Body of pancreas (tissue), 4 donors: Measurements from ENCODE around the gene WDR5. TPM values are rescaled to one million over a fixed set of nuclear protein-coding genes. Genes with fewer than 3 reads are reported as not detected.

Source experiments
- ATAC-seq: fragments of 150-250 bp; one replicate; pipeline ENCODE4 v1.9.1; 2016
- DNase-seq, 4 donors: peaks; one replicate each; pipeline ENCODE4 v3.0.0-alpha.2; 2019
- H3K27ac ChIP-seq, 4 donors: fragments of 200-600 bp; sonication (generic); 1 replicate in 3 of 4; 2 replicates in 1 of 4; pipeline versions ENCODE4 v1.5.1 to v1.6.1; 2016 to 2019; ENCODE audit warnings: mild to moderate bottlenecking in 1 of 4, mixed read lengths in 1 of 4, moderate library complexity in 1 of 4
- H3K27me3 ChIP-seq, 2 donors: fragments of 200-600 bp; sonication (generic); one replicate each; pipeline ENCODE4 v1.6.0; 2016; ENCODE audit warnings: mild to moderate bottlenecking in 1 of 2
- H3K36me3 ChIP-seq, 2 donors: fragments of 200-600 bp; sonication (generic); replicated peaks in 1 of 2; 2 replicates each; pipeline ENCODE4 v1.5.1; 2016; ENCODE audit warnings: low read depth in 2 of 2; ENCODE audit not compliant: insufficient read depth in 1 of 2
- H3K4me1 ChIP-seq: fragments of 200-600 bp; sonication (generic); one replicate; pipeline ENCODE4 v1.6.0; 2016
- H3K4me3 ChIP-seq, 2 donors: fragments of 200-600 bp; sonication (generic); 1 replicate in 1 of 2; 2 replicates in 1 of 2; pipeline ENCODE4 v1.5.1; 2016 to 2019
- H3K9me3 ChIP-seq, 3 donors: fragments of 200-600 bp; sonication (generic); 1 replicate in 2 of 3; 2 replicates in 1 of 3; pipeline ENCODE4 v1.5.1; 2016
- POLR2A ChIP-seq, 3 donors: fragments of 450-650 bp; IDR thresholded peaks; one replicate each; pipeline ENCODE4 v1.6.1; 2016; ENCODE audit warnings: antibody characterized with exemption in 3 of 3, mild to moderate bottlenecking in 2 of 3
- WGBS, 2 donors: methylation state at CpG; one replicate each; pipeline ENCODE4 v1.1.5; 2017; 5-methylcytosine and 5-hydroxymethylcytosine counted together
- intact Hi-C: fragments of 100-400 bp; cut with DNase I; formaldehyde crosslinking; loops from one replicate; pipeline ENCODE4 v1.15.1; 2023
- total RNA-seq, 2 donors: library from RNA; depleted of rRNA; stranded (reverse); fragments of >200 nt; gene quantifications; one replicate each; pipeline ENCODE4 v1.1.0, GENCODE V29; 2016
- TF ChIP-seq, protein P1 (sequence below), 7 experiments: fragments of 450-650 bp in 4 of 7; fragments of 200-600 bp in 3 of 7; sonication (generic) in 3 of 7; IDR thresholded peaks; one replicate each; pipeline ENCODE4 v1.5.1; 2016 to 2019; ENCODE audit warnings: antibody characterized with exemption in 7 of 7

Gene WDR5
- total RNA-seq, 2 donors from 2014 or later = 12.5 to 19.1 TPM

DNA sequence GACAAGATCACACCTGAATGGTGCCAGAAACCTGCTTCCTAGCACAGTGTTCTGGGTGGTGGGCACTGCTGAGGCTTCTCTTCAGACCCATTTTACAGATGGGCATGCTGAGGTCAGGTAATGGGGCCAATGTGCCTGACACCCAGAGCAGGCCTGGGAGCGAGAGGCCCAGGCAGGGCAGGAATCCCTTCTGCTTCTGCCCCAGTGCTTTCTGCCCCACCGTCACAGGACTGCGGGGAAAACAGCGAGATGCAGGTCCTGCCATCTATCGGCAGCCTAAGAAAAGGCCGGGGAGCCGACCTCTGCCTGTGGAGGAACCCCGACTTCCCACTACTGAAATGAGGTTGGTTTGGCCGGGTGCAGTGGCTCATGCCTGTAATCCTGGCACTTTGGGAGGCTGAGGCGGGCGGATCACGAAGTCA is 51.2 kb downstream of the WDR5 start:
- H3K27me3 ChIP-seq = peaks cover 0 to 5% of the 10 kb centered on the region in 2 donors
- no peak for TF ChIP-seq POLR2A (IDR thresholded peaks at IDR 0.05)
- TF ChIP-seq, protein P1, sequence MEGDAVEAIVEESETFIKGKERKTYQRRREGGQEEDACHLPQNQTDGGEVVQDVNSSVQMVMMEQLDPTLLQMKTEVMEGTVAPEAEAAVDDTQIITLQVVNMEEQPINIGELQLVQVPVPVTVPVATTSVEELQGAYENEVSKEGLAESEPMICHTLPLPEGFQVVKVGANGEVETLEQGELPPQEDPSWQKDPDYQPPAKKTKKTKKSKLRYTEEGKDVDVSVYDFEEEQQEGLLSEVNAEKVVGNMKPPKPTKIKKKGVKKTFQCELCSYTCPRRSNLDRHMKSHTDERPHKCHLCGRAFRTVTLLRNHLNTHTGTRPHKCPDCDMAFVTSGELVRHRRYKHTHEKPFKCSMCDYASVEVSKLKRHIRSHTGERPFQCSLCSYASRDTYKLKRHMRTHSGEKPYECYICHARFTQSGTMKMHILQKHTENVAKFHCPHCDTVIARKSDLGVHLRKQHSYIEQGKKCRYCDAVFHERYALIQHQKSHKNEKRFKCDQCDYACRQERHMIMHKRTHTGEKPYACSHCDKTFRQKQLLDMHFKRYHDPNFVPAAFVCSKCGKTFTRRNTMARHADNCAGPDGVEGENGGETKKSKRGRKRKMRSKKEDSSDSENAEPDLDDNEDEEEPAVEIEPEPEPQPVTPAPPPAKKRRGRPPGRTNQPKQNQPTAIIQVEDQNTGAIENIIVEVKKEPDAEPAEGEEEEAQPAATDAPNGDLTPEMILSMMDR (IDR thresholded peaks at IDR 0.05) = no peak
- intact Hi-C loops = no loop called here
- ATAC-seq = no peak
- no peaks in the 10 kb centered on the region for H3K9me3 ChIP-seq
- no peaks in the 10 kb centered on the region for H3K36me3 ChIP-seq
- 55 to 74% methylated on average over 4 to 12 of the region's 12 CpGs for WGBS, 2 donors
- no peak overlapping the region for H3K27ac ChIP-seq
- no peak overlapping the region for H3K4me3 ChIP-seq
- DNase-seq = peak in 1 of 4 donors; percentile 11
- H3K4me1 ChIP-seq = peaks cover 10% of the 10 kb centered on the region

GRCh38 chr9:134187891-134188385 is 52.1 kb downstream of the WDR5 start:
- H3K4me1 ChIP-seq = peaks cover 10% of the 10 kb centered on the region
- ATAC-seq (no peak), DNase-seq (no peak)
- no peak overlapping the region for H3K4me3 ChIP-seq
- no peaks in the 10 kb centered on the region for H3K9me3 ChIP-seq
- WGBS, 2 donors = 68 to 83% methylated on average over 1 to 12 of the region's 12 CpGs
- H3K27ac ChIP-seq = no peak overlapping the region
- H3K27me3 ChIP-seq = peaks cover 0 to 5% of the 10 kb centered on the region in 2 donors
- intact Hi-C loops = no loop called here
- TF ChIP-seq, protein P1 (IDR thresholded peaks at IDR 0.05) = no peak
- no peak for TF ChIP-seq POLR2A (IDR thresholded peaks at IDR 0.05)
- no peaks in the 10 kb centered on the region for H3K36me3 ChIP-seq

DNA sequence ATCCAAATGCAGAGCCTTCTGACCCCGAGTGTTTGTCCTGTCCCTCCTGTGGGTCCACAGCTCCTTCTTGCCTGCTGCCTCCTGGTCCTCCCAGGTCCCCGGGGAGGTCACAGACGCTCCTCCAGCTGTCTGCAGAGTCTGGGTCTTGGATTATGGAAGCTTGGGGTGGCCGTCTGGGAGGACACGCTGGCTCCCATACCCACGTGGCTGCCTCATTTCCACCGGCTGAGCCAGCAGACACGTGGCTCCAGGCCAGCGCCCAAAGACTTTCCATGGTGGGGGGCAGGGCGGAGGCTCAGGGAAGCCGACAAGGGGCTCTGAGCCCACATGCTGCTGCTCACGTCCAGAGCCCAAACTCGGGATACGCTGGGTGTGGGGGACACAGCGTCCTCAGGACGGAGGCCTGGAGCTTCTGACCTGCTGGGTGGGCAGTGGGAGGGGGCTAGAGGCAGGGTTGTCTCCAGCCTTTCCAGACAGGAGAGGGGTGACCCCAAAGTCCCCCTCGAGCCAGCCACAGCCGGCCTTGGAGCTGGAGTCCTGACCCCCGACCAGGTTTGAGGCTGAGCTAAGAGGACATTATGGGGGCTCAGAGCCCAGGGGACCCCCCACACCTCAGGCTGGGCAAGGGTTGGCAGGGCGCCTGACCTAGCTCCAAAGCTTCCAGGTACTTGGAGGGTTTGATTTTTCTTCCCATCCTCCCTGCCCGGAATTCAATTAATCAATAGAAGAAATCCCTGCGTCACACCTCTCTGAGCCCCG is 52.7 kb downstream of the WDR5 start:
- Histone ChIP-seq H3K27me3 (peaks cover 0 to 5% of the 10 kb centered on the region in 2 donors), H3K4me1 (peaks cover 10% of the 10 kb centered on the region), H3K27ac (no peak overlapping the region), H3K4me3 (no peak overlapping the region), H3K36me3 (no peaks in the 10 kb centered on the region), H3K9me3 (no peaks in the 10 kb centered on the region)
- DNase-seq (peak in 1 of 4 donors; percentile 13), ATAC-seq (no peak)
- TF ChIP-seq, protein P1 (IDR thresholded peaks at IDR 0.05) = no peak
- no peak for TF ChIP-seq POLR2A (IDR thresholded peaks at IDR 0.05)
- intact Hi-C loops = no loop called here
- 26 to 41% methylated on average over 8 to 17 of the region's 23 CpGs for WGBS, 2 donors

GRCh38 chr9:134189145-134189469 is 53.2 kb downstream of the WDR5 start:
- DNase-seq = no peak
- WGBS, 2 donors = 12 to 14% methylated on average over 15 of the region's 15 CpGs
- peaks cover 0 to 5% of the 10 kb centered on the region in 2 donors for H3K27me3 ChIP-seq
- no peaks in the 10 kb centered on the region for H3K9me3 ChIP-seq
- no peaks in the 10 kb centered on the region for H3K36me3 ChIP-seq
- no peak overlapping the region for H3K4me3 ChIP-seq
- intact Hi-C loops = no loop called here
- no peak overlapping the region for H3K27ac ChIP-seq
- H3K4me1 ChIP-seq = peaks cover 10% of the 10 kb centered on the region
- no peak for ATAC-seq
- TF ChIP-seq, protein P1 (IDR thresholded peaks at IDR 0.05) = no peak
- TF ChIP-seq POLR2A (IDR thresholded peaks at IDR 0.05) = no peak
